ENCODE results near the gene ATP1A3. TPM values are rescaled to one million over a fixed set of nuclear protein-coding genes. Genes with fewer than 3 reads are reported as not detected.
"Not testable (repeated sequence)": the region's sequence is repeated elsewhere in the genome, so short reads cannot be mapped to it uniquely, and the experiment has no call there.

ATP1A3 gene
- total RNA-seq (2022) (not detected in 2 replicates), Bru-seq, nascent RNA (not detected), BruChase-seq, experiment 1, labeled RNA remaining after a 6-hour chase (not detected), BruChase-seq, experiment 2, labeled RNA remaining after a 2-hour chase (not detected)
- long read RNA-seq, result 0 reads

DNA sequence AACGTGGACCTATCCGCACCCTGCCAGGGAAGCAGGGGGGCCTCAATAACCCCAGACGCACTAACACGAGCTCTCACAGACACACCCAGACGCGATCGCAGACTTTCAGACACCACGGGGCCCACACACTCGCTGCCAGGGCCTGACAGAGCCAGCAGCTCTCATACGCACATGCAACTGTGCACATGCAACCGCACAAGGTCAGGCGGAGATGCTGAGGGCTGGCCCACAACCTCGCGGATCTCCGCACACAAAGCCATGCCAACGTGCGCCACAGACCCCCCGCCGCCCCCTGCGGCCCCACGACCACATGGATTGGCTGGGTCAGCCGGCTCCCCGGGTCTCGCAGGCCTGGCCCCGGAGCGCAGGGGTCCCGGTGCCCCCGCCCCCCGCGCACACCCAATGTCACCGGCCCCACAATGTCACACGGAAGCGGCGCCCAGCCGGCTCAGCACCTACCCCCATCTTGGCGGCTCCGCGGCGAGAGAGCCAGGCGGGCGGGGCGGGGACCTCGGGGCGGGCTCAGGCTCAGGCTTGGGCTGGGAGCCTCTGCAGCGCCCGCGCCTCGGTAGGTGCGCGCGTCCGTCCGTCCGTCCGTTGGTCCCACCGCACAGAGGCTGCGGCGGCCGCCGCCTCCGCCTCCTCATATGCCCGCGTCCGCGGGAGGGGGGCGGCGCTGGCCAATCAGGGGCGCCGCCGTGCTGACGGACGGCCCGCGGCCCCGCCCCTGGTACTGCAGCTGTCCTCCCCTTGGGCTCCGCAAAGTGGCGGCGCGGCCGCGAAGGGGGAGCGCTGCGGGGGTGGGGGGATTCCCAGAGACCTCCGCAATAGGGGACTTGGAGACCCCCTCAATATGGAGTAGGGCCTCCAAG is at the start of gene ATP1A3:
Gene ATP1A3, minus strand, starts transcription at position 619 of the 872 bp plus-strand sequence. Its CDS starts 154 bp downstream, at position 465.
- CTCF ChIA-PET, result no interaction called here
- POLR2A ChIA-PET, result no interaction called here
- no peak within 1 kb of the TSS for H3K4me3 Mint-ChIP-seq (ENCODE audit: unreplicated experiment)
- DNase-seq (ENCODE audit: unreplicated experiment), result no peak
- H3K9me3 Mint-ChIP-seq (ENCODE audit: unreplicated experiment), result no peaks in the 10 kb centered on the region
- H3K4me1 Mint-ChIP-seq (ENCODE audit: insufficient read depth, unreplicated experiment), result no peaks in the 10 kb centered on the region
- peaks cover 59% of the 10 kb centered on the region for H3K27me3 Mint-ChIP-seq (ENCODE audit: insufficient read depth, unreplicated experiment)
- no TSS peak for BruUV-seq (replicated peaks)
- intact Hi-C loops (cut with micrococcal nuclease), result no loop called here
- H3K36me3 Mint-ChIP-seq (ENCODE audit: insufficient read depth, unreplicated experiment), result no peaks in the 10 kb centered on the region
- TF ChIP-seq CTCF (IDR thresholded peaks at IDR 0.05; ENCODE audit: unreplicated experiment), result no peak
- H3K27ac Mint-ChIP-seq (ENCODE audit: low read depth, unreplicated experiment), result no peak within 1 kb of the TSS

DNA sequence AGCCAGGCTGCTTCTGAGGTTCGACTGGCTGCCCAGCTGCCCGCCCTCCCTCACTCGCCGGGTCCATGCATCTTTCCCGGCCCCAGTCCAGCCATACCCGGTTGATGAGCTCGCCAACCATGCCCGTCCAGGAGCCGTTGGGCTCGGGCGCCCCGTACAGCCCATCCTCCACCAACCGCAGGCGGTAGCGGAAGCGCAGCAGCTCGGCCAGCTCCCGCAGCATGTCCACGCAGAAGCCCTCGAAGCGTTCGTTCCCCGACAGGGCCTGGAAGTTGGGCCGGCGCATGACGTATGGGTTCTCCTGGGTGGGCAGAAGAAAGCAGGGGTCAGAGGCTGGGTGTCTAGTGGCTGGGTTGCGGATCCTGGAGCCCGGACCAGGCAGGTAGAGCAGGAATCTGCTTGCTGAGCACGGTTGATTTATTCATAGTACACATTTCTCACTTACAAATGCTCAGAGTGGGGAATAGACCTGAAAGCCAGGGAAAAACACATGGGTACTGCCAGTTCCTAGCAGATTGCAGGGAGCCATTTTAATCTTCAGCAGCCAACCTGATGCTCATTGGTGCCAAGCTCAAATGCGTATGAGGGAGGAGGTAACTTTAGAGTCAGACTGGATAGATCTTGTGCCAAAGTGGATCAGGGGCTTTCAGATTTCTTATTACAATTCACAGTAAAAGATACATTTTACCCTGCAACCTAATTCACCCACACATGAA is 48.6 kb upstream of the ATP1A3 start:
- no peaks in the 10 kb centered on the region for H3K4me1 Mint-ChIP-seq (ENCODE audit: insufficient read depth, unreplicated experiment)
- no peak overlapping the region for H3K27ac Mint-ChIP-seq (ENCODE audit: low read depth, unreplicated experiment)
- CTCF ChIA-PET, result interaction anchor here (0.7 kb wide), 1 partner anchor 91 kb away, joined by 3 read pairs; no protein-coding TSS in a partner anchor
- H3K36me3 Mint-ChIP-seq (ENCODE audit: insufficient read depth, unreplicated experiment), result peaks cover 6% of the 10 kb centered on the region
- intact Hi-C loops (cut with micrococcal nuclease), result no loop called here
- H3K4me3 Mint-ChIP-seq (ENCODE audit: unreplicated experiment), result no peak overlapping the region
- no peak for TF ChIP-seq CTCF (IDR thresholded peaks at IDR 0.05; ENCODE audit: unreplicated experiment)
- no peaks in the 10 kb centered on the region for H3K27me3 Mint-ChIP-seq (ENCODE audit: insufficient read depth, unreplicated experiment)
- POLR2A ChIA-PET, result no interaction called here
- DNase-seq (ENCODE audit: unreplicated experiment), result no peak
- no peaks in the 10 kb centered on the region for H3K9me3 Mint-ChIP-seq (ENCODE audit: unreplicated experiment)
- BruUV-seq (replicated peaks), result no TSS peak

DNA sequence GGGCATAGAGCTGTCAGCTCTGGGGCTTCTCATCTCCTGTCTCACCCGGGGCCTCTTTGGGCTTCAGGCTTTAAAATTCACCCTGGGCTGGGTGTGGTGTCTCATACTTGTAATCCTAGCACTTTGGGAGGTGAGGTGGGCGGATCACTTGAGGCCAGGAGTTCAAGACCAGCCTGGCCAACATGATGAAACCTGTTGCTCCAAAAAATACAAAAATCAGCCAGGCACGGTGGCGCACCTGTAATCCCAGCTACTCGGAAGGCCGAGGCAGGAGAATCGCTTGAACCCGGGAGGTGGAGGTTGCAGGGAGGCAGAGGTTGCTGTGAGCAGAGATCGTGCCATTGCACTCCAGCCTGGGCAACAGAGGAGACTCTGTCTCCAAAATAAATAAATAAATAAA is 46.5 kb upstream of the ATP1A3 start:
- BruUV-seq (replicated peaks); H3K4me3 Mint-ChIP-seq (ENCODE audit: unreplicated experiment); DNase-seq (ENCODE audit: unreplicated experiment); H3K4me1 Mint-ChIP-seq (ENCODE audit: insufficient read depth, unreplicated experiment); CTCF ChIA-PET; H3K27ac Mint-ChIP-seq (ENCODE audit: low read depth, unreplicated experiment); intact Hi-C loops (cut with micrococcal nuclease); H3K36me3 Mint-ChIP-seq (ENCODE audit: insufficient read depth, unreplicated experiment); H3K27me3 Mint-ChIP-seq (ENCODE audit: insufficient read depth, unreplicated experiment); H3K9me3 Mint-ChIP-seq (ENCODE audit: unreplicated experiment); POLR2A ChIA-PET: not testable (repeated sequence)

DNA sequence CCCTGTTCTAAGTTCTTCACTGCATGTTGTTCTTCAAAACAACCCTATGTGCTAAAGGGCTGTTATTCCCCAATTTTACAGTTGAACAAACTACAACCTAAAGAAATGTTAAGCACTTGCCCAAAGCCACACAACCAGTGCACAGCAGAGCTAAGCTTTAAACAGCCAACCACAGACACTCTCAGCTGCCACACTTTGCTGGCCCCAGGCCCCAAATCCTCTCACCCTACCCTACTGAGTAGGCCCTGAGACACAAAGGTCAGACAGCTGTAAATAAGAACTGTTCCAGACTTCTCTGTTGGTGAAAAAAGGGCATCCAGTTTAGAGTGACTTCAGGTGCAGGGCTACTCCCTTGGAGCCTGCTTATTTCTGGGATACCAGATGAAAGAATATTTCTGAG is 46.0 kb upstream of the ATP1A3 start:
- H3K27ac Mint-ChIP-seq (ENCODE audit: low read depth, unreplicated experiment), result no peak overlapping the region
- ChIA-PET CTCF (interaction anchor here (0.7 kb wide), 1 partner anchor 11 kb away, joined by 3 read pairs; no protein-coding TSS in a partner anchor), POLR2A (no interaction called here)
- BruUV-seq (replicated peaks), result no TSS peak
- TF ChIP-seq CTCF (IDR thresholded peaks at IDR 0.05; ENCODE audit: unreplicated experiment), result no peak
- no peaks in the 10 kb centered on the region for H3K4me1 Mint-ChIP-seq (ENCODE audit: insufficient read depth, unreplicated experiment)
- H3K4me3 Mint-ChIP-seq (ENCODE audit: unreplicated experiment), result no peak overlapping the region
- H3K27me3 Mint-ChIP-seq (ENCODE audit: insufficient read depth, unreplicated experiment), result no peaks in the 10 kb centered on the region
- DNase-seq (ENCODE audit: unreplicated experiment), result no peak
- intact Hi-C loops (cut with micrococcal nuclease), result no loop called here
- H3K36me3 Mint-ChIP-seq (ENCODE audit: insufficient read depth, unreplicated experiment), result peaks cover 6% of the 10 kb centered on the region
- no peaks in the 10 kb centered on the region for H3K9me3 Mint-ChIP-seq (ENCODE audit: unreplicated experiment)

Measured in MCF 10A (cell line).